Measurements from ENCODE around the gene LY6G6C.

DNA sequence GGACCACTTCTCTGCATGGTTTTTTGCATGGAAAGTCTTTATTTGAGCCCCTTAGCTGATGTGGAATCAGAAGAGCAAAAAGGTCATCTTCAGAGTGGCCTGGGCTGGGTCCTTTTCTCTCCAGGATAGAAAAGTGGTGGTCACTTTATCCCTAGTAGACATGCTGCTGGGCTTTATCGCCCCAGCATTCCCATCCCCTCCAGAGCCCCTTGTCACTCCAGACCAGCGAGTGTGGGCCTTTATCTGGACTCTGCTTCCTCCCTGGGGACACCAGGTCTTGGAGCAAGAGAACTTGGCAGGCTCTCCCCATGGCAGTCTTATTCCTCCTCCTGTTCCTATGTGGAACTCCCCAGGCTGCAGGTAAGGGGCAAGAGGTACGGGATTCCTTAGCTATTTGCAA, 14.9 kb downstream of the LY6G6C start, which contains the start of gene LY6G6F:
- TF ChIP-seq, protein P1, sequence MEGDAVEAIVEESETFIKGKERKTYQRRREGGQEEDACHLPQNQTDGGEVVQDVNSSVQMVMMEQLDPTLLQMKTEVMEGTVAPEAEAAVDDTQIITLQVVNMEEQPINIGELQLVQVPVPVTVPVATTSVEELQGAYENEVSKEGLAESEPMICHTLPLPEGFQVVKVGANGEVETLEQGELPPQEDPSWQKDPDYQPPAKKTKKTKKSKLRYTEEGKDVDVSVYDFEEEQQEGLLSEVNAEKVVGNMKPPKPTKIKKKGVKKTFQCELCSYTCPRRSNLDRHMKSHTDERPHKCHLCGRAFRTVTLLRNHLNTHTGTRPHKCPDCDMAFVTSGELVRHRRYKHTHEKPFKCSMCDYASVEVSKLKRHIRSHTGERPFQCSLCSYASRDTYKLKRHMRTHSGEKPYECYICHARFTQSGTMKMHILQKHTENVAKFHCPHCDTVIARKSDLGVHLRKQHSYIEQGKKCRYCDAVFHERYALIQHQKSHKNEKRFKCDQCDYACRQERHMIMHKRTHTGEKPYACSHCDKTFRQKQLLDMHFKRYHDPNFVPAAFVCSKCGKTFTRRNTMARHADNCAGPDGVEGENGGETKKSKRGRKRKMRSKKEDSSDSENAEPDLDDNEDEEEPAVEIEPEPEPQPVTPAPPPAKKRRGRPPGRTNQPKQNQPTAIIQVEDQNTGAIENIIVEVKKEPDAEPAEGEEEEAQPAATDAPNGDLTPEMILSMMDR (tag by site-specific recombination; IDR thresholded peaks at IDR 0.05), result no peak
- TF ChIP-seq ZNF341 (tag by site-specific recombination; IDR thresholded peaks at IDR 0.05; ENCODE audit: low read depth), result no peak
- TF ChIP-seq, protein P2, sequence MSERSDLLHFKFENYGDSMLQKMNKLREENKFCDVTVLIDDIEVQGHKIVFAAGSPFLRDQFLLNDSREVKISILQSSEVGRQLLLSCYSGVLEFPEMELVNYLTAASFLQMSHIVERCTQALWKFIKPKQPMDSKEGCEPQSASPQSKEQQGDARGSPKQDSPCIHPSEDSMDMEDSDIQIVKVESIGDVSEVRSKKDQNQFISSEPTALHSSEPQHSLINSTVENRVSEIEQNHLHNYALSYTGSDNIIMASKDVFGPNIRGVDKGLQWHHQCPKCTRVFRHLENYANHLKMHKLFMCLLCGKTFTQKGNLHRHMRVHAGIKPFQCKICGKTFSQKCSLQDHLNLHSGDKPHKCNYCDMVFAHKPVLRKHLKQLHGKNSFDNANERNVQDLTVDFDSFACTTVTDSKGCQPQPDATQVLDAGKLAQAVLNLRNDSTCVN (tag by site-specific recombination; optimal IDR thresholded peaks at IDR 0.05), result no peak
- TF ChIP-seq ZNF350 (tag by site-specific recombination; IDR thresholded peaks at IDR 0.05), result no peak
- no peak for TF ChIP-seq TCF7L2 (IDR thresholded peaks at IDR 0.05; ENCODE audit: borderline replicate concordance, low read depth, low read length)
- TF ChIP-seq ZNF114 (tag by site-specific recombination; IDR thresholded peaks at IDR 0.05), result no peak
- TF ChIP-seq KLF16 (tag by site-specific recombination; IDR thresholded peaks at IDR 0.05), result no peak
- no peak for TF ChIP-seq ZNF121 (tag by site-specific recombination; IDR thresholded peaks at IDR 0.05)
- TF ChIP-seq YY1 (tag by site-specific recombination; IDR thresholded peaks at IDR 0.05), result no peak
